RWPE1 (cell line): ENCODE results near the gene ANXA7.

Source experiments
- CTCF ChIA-PET: fragments of 350-600 bp; sonication (Branson Sonifier 250); formaldehyde crosslinking; extraction: SDS; loops from one replicate; lab custom pipeline; 2021; lab: Yijun Ruan, JAX
- POLR2A ChIA-PET: fragments of 400-600 bp; formaldehyde crosslinking; extraction: SDS; loops from one replicate; lab custom pipeline; 2020; ENCODE audit warnings: antibody characterized with exemption; ENCODE audit not compliant: low non-redundant PET; lab: Yijun Ruan, JAX
- DNase-seq: peaks from one replicate; pipeline ENCODE4 v3.0.0; 2012; ENCODE audit warnings: low spot score
- H3K27ac ChIP-seq: fragments of 450-650 bp; 2 replicates; pipeline ENCODE4 v1.5.1; 2017
- TF ChIP-seq, protein P1 (sequence below): fragments of 450-650 bp; conservative IDR thresholded peaks from 2 replicates; pipeline ENCODE4 v1.5.1; 2017; ENCODE audit warnings: low read depth, mild to moderate bottlenecking

Gene ANXA7

DNA sequence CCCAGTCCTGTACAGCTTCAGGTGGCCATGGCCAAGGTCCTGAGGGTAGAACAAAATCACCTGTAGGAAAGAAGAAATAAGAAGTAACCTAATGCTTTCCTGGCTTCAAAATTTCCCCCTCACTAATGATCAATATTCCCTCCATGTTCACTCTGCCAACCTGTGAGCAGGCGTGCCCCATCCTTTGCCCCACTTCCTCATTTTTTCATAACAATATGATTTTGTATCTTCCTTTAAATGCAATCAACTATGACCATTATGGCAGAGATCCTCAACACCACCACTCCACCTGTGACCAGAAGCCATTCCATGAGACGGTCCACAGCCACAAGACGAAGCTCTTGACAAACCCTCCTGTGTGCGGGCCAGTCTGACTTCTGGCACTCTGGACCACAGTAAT lies 12.5 kb upstream of the ANXA7 start:
- CTCF ChIA-PET, result interaction anchor here (0.5 to 0.6 kb wide), 2 partner anchors 16 to 420 kb away, joined by 3 read pairs; no protein-coding TSS in a partner anchor
- POLR2A ChIA-PET, result no interaction called here

DNA sequence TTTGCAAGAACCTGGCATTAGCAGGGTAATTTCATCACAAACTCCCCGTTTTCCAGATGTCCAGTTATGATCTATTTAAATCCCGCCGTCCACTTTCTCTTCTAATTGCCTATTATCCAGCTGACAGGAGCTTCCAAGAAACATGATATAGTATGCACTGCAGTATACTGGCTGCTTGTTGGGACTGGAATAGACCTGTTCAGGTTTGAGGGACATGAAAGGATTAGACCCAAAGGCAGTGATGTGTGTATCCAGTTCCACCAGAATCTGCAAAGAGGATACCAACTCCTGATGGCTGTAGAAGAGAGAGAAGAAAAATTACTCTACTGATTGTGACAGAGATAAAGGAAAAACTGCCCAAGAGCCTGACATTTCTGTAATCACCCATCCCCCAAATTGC lies 10.6 kb upstream of the ANXA7 start:
- ChIA-PET CTCF (no interaction called here), POLR2A (no interaction called here)
- no peak for DNase-seq
- TF ChIP-seq, protein P1, sequence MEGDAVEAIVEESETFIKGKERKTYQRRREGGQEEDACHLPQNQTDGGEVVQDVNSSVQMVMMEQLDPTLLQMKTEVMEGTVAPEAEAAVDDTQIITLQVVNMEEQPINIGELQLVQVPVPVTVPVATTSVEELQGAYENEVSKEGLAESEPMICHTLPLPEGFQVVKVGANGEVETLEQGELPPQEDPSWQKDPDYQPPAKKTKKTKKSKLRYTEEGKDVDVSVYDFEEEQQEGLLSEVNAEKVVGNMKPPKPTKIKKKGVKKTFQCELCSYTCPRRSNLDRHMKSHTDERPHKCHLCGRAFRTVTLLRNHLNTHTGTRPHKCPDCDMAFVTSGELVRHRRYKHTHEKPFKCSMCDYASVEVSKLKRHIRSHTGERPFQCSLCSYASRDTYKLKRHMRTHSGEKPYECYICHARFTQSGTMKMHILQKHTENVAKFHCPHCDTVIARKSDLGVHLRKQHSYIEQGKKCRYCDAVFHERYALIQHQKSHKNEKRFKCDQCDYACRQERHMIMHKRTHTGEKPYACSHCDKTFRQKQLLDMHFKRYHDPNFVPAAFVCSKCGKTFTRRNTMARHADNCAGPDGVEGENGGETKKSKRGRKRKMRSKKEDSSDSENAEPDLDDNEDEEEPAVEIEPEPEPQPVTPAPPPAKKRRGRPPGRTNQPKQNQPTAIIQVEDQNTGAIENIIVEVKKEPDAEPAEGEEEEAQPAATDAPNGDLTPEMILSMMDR, result no peak
- no peak overlapping the region for H3K27ac ChIP-seq

More for the DNA sequence above, 12.5 kb upstream of the ANXA7 start:
- TF ChIP-seq, protein P1, result no peak
- DNase-seq, result no peak
- H3K27ac ChIP-seq, result no peak overlapping the region

DNA sequence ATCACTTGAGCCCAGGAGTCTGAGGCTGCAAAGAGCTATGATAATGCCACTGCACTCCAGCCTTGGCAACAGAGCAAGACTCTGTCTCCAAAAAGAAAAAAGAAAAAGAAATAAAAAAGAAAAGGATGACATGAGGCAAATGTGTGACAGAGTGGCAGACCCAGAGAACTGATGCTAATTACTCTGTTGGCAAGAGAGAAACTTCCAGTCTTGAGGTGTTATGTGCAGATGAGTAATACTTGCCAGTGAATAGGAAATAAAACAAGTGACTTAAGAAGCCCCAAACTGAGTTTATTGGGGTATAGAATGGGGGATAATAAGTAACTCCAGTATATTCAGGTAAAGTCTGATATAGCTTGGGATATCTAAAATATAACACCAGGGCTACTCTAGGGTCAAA lies 9.5 kb upstream of the ANXA7 start:
- TF ChIP-seq, protein P1, result no peak
- no peak overlapping the region for H3K27ac ChIP-seq
- CTCF ChIA-PET, result interaction anchor here (0.6 to 0.7 kb wide), 3 partner anchors 206 to 1043 kb away, joined by 3 to 5 read pairs (median 4); no protein-coding TSS in a partner anchor
- POLR2A ChIA-PET, result interaction anchor here (0.6 kb wide), 1 partner anchor 54 kb away, joined by 5 read pairs; no protein-coding TSS in a partner anchor
- DNase-seq, result no peak

DNA sequence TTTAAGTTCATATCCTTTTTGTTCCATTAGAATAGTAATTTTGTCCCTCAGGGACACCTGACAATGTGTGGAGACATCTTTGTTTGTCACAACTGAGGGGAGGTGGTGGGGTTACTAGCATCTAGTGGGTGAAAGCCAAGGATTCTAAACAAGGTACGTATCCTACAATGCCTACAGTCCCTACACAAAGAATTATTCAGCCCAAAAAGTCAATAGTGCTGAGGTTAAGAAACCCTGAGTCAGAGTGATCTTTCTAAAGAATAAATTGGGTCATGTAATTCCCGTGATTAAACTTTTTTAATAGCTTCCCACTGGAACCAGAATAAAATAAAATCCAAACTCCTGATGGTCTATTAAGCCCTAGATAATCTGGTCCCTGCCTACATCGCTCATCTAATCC lies 2.7 kb upstream of the ANXA7 start:
- ChIA-PET POLR2A (interaction anchor here (0.6 kb wide), 1 partner anchor 737 kb away, joined by 4 read pairs; no protein-coding TSS in a partner anchor), CTCF (no interaction called here)
- DNase-seq, result no peak

DNA sequence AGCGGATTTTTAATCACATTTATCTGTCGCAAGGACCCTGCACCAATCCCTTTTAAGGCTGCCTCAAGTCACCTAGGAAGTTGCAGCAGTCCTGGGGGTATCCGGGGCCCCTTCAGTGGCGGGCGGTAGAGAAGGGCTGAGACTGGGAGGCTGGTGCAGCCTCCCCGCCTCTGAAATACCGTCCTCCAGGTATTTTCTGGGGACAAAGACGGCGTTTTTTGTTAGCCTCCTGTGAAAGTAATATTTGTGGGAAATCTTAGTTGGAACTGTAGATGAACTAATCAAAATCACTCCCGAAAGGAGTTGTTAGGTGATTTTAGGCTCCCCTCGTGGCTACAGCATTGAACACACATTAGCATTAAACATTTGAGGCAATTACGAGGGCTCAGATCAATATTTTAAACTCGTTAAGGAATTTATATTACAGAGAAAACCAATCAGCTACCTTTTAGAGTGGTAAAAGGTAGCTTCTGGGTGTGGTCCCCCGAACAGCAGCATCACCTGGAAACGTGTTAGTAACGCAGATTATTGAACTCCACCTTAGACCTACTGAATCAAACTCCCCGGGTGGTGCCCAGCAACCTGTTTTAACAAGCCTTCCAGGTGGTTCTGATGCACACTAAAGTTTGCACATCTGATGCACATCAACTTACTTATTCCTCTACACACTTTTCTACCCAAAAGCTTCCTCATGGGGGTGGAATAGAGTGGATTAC lies 530 bp upstream of the ANXA7 start:
- POLR2A ChIA-PET, result no interaction called here
- CTCF ChIA-PET, result interaction anchor here (0.6 kb wide), 2 partner anchors 81 to 103 kb away, joined by 3 read pairs; no protein-coding TSS in a partner anchor
- TF ChIP-seq, protein P1, result 0 out of 2 replicates have a peak, but pooled peaks have one; percentile 3
- peak; percentile 44 for DNase-seq
- peak overlapping the region; percentile 96 for H3K27ac ChIP-seq

More for the DNA sequence above, 2.7 kb upstream of the ANXA7 start:
- TF ChIP-seq, protein P1, result no peak
- no peak overlapping the region for H3K27ac ChIP-seq

DNA sequence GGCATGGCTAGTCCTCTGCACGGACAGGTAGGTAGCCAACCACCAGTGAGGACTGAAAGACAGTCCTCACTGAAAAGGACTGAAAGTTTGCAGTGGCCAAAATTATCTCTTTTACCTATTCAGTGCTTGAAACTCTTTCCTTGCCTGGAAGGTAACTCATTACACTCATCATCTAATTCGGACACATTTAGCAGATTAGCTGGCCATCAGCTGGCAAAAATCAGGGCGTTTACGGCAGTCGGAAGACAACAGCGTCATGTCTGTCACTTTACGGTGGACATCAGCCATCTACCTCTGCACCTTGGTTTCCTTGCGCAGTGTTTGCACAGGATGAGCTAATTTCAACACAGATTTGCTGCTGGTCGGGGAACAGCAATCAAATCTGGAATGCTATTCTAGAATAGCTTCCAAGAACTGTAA lies 740 bp downstream of the ANXA7 start:
- H3K27ac ChIP-seq, result peak overlapping the region; percentile 96
- TF ChIP-seq, protein P1, result no peak
- ChIA-PET CTCF (interaction anchor here (0.5 to 0.6 kb wide), 2 partner anchors 186 to 558 kb away, joined by 3 read pairs; no protein-coding TSS in a partner anchor), POLR2A (interaction anchor here (0.6 kb wide), 1 partner anchor 754 kb away, joined by 9 read pairs; no protein-coding TSS in a partner anchor)
- DNase-seq, result peak; percentile 48
